GM13977 (cell line): ENCODE results near the gene SMG9.

Experiments
- DNase-seq: peaks from one replicate; pipeline ENCODE4 v3.0.0; 2012; ENCODE audit warnings: low spot score
- in situ Hi-C: fragments of 300-500 bp; cut with MboI; formaldehyde crosslinking; loops from one replicate; pipeline ENCODE4 v1.12.0; 2022; ENCODE audit warnings: low sequenced_read_pairs, low pct_unique_long_range_greater_than_20kb, mixed read lengths, inconsistent platforms; ENCODE audit not compliant: unreplicated experiment
- TF ChIP-seq, protein P1 (sequence below): IDR thresholded peaks from 2 replicates; pipeline ENCODE4 v1.5.1; 2012; ENCODE audit warnings: mild to moderate bottlenecking, control low read depth; ENCODE audit not compliant: insufficient read depth; ENCODE audit errors: extremely low read depth, missing control alignments

SMG9 gene

DNA sequence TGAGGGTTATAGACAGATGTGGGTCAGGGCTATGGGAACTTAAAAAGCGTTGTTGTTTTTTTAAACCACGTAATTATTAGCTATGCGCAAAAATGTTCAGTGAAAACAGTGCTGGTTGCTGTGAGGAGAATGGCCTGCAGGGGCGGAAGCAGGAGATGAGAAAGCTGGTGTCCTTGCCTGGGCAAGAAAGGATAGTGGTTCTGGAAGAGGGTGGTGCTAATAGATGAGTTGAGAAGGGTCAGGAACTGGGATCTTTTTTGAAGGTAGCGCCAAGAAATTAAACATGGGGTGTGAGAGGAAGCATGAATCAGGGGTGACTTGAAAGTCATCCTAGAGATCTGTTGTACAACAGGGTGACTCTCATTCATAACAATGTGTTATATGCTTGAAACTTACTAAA is 4.8 kb upstream of the SMG9 start:
- in situ Hi-C loops: no loop called here
- TF ChIP-seq, protein P1, sequence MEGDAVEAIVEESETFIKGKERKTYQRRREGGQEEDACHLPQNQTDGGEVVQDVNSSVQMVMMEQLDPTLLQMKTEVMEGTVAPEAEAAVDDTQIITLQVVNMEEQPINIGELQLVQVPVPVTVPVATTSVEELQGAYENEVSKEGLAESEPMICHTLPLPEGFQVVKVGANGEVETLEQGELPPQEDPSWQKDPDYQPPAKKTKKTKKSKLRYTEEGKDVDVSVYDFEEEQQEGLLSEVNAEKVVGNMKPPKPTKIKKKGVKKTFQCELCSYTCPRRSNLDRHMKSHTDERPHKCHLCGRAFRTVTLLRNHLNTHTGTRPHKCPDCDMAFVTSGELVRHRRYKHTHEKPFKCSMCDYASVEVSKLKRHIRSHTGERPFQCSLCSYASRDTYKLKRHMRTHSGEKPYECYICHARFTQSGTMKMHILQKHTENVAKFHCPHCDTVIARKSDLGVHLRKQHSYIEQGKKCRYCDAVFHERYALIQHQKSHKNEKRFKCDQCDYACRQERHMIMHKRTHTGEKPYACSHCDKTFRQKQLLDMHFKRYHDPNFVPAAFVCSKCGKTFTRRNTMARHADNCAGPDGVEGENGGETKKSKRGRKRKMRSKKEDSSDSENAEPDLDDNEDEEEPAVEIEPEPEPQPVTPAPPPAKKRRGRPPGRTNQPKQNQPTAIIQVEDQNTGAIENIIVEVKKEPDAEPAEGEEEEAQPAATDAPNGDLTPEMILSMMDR: no peak
- no peak for DNase-seq

DNA sequence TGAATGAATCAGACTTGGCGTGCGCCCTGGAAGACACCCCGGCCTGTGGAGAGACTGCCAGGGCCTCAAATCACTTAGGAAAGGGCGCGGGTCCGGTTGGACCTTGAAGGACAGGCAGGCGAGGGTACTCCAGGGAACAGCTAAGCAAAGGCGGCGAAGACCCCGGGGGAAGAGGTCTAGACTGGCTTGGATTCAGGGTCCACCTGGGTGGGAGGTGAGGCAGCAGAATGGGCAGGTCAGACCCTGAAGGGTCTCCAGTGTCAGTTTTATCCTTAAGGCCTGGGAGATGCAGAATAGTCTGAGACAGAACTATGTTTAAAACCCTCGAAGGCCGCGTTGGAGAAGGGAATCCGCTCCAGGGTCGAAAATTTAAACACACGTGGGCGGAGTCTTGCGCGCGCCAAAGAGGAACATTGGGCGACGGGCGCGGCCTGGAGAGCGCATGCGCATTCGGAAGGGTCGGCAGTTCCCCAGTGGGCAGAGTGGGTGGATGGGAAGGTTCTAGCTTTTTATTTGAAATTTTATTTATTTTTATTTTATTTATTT is 567 bp upstream of the SMG9 start:
- DNase-seq: peak; percentile 77
- TF ChIP-seq, protein P1: no peak
- in situ Hi-C loops: no loop called here

DNA sequence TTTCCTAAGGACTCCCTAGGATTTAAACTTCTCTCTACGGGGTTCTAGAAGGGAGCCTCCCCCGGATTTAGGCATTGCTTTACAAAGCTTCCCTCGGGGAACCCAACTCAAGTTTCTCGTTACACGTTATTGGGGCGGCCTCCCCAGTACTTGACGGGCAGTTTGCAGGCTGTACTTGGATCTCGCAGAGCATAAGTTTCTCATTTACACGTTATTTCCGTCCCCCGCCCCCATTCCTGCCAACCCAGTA is 584 bp downstream of the SMG9 start:
- TF ChIP-seq, protein P1: no peak
- in situ Hi-C loops: no loop called here
- DNase-seq: no peak

DNA sequence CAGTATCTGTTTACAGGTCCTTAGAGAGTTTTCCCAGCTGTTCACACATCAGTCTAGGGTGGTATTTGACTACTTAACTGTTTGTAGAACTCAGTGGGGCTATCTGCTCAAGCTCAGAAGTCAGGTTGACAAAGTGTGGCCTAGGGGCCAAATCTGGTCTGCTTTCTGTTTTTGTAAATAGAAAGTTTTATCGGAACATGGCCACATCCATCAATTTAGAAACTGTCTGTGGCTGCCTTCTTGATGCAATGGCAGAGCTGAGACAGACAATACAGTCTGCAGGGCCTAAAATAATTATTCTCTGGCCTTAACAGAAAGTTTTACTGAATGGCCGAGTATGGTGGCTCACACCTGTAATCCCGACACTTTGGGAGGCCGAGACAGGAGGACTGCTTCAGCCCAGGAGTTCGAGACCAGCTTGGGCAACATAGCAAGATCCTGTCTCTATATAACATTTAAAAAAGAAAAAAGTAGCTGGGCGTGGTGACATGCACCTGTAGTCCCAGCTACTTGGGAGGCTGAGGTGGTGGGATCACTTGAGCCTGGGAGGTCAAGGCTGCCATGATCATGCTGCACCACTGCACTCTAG is 2.4 kb downstream of the SMG9 start:
- TF ChIP-seq, protein P1: no peak
- in situ Hi-C loops: no loop called here
- DNase-seq: no peak

DNA sequence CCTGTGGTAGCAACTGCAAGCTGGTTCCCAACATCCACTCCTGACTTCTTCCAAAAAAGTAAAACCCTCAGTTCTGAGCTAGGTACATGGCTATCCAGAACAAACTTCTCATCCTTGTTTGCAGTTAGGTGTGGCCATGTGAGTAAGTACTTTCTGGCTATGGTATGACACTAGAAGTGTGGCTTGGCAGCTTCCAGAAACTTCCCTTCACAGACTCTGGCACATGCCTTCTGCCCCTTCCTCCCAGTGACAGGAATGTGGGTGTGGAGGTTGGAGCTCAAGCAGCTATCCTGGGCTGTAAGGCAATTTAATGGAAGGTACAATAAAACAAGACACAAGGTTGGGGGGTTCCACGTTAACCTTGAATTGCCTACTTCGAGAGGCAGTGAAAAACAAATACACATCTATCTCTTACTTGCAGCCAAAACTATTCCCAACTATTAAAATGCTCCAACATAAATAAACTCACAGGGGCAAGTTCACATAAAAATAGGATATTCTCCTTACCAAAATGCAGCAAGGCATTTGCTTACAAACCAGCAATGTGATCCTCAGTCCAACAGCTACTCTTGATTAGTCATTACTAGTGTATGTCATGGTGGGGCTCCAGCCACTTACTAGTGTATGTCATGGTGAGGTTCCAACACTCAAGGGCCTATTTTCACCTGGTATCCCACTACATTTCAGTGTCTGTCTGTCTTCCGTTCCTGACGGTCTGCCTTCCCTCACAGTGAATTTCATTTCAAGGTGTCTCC is 3.1 kb downstream of the SMG9 start:
- DNase-seq: no peak
- TF ChIP-seq, protein P1: no peak
- in situ Hi-C loops: no loop called here

DNA sequence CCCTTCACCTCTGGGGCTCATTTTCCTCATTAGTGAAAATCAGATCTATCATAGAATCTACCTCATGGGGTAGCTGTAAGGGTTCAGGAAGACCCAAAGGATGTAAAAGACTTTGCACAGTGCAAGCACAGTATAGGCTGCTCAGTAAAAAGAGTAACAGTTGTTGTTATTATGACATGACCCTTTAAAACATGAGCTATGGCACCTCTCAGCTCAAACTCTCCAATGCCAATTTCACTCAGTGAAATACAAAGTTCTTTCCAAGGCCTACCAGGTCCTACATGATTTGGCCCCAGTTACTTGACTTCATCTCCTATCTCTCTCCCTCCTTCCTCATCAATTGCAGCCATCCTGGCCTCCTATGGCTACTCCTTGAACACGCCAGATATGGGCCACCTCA is 4.9 kb downstream of the SMG9 start:
- in situ Hi-C loops: loop anchor here (5.0 to 10.0 kb wide), 2 partner anchors 32 to 55 kb away; partner anchors contain the start of genes KCNN4 and LYPD5
- TF ChIP-seq, protein P1: no peak
- no peak for DNase-seq
